Prostate gland (tissue), 2 donors: ENCODE data around the gene PDS5B.

Experiments
- POLR2AphosphoS5 ChIP-seq: sonication (generic); formaldehyde crosslinking; IDR thresholded peaks from one replicate; pipeline ENCODE4 v1.6.1; 2017; ENCODE audit warnings: antibody characterized with exemption
- TF ChIP-seq, protein P1 (sequence below), 4 experiments: fragments of 200-600 bp in 2 of 4; fragments of 450-650 bp in 2 of 4; sonication (generic) in 2 of 4; IDR thresholded peaks; 1 replicate in 3 of 4; 2 replicates in 1 of 4; pipeline ENCODE4 v1.5.1; 2016 to 2019; ENCODE audit warnings: antibody characterized with exemption in 4 of 4, mild to moderate bottlenecking in 2 of 4, moderate library complexity in 2 of 4

DNA sequence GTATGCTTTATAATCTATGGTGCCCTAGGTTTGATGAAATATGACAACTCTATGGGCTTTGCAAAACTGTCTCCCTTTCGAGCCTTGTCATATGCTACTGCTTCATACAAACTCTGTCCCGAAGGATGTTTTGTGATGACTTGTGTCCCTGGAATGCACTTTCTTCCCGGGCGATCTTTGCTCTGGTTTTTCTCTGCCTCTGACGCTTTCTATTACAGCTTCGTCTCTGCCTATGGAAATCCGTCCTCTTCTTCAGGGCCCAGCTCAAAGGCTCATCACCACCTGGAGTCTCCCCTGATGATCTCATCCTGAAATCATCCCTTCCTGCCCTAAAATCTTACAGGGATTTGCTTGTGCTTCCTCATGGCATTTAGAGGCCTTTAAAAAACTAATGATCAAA, 238.4 kb downstream of the PDS5B start:
- TF ChIP-seq POLR2AphosphoS5, result no peak
- TF ChIP-seq, protein P1, sequence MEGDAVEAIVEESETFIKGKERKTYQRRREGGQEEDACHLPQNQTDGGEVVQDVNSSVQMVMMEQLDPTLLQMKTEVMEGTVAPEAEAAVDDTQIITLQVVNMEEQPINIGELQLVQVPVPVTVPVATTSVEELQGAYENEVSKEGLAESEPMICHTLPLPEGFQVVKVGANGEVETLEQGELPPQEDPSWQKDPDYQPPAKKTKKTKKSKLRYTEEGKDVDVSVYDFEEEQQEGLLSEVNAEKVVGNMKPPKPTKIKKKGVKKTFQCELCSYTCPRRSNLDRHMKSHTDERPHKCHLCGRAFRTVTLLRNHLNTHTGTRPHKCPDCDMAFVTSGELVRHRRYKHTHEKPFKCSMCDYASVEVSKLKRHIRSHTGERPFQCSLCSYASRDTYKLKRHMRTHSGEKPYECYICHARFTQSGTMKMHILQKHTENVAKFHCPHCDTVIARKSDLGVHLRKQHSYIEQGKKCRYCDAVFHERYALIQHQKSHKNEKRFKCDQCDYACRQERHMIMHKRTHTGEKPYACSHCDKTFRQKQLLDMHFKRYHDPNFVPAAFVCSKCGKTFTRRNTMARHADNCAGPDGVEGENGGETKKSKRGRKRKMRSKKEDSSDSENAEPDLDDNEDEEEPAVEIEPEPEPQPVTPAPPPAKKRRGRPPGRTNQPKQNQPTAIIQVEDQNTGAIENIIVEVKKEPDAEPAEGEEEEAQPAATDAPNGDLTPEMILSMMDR (IDR thresholded peaks at IDR 0.05), result no peak
